ENCODE measurements around the gene KRTAP12-1.

- no peak for TF ChIP-seq CTCF (IDR thresholded peaks at IDR 0.05)
- no peak for TF ChIP-seq POLR2A (IDR thresholded peaks at IDR 0.05)
Measured at GRCh38 chr21:44656868-44657267, 25.1 kb downstream of the KRTAP12-1 start.

Measured in Peyer's patch (tissue), 4 donors.